ENCODE data around the gene BORCS5.
"Not testable (repeated sequence)": the region's sequence is repeated elsewhere in the genome, so short reads cannot be mapped to it uniquely, and the experiment has no call there.

Gene BORCS5

DNA sequence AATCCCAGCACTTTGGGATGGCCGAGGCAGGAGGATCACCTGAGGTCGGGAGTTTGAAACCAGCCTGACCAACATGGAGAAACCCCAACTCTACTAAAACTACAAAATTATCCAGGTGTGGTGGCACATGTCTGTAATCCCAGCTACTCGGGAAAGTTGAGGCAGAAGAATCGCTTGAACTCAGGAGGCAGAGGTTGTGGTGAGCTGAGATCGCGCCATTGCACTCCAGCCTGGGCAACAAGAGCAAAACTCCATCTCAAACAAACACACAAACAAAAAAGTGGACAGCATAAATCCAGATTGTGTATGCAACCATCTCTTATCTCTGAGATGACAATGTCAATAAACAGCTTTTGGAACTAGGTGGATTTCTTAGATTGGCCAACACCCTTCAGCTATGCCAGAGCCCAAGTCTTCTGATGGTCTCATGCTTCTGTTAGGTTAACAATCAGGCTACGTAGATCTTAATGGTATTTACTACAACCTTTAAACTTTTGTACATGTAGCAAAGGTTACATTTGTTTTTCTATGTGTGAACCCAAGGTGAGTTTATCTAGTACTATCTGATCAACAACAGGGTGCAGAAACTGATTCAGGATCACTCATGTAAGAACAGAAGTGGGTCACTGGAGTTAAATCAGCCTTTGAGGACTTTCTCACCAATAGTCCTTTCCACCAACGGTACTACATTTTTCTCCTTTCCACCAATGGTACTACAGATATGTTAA, 132.1 kb downstream of the BORCS5 start:
- peaks cover 34% of the 10 kb centered on the region for H3K4me1 ChIP-seq (ENCODE audit: control insufficient read depth, insufficient read depth, low read length)
- peaks cover 4% of the 10 kb centered on the region for H3K36me3 ChIP-seq (ENCODE audit: control insufficient read depth, insufficient read depth, low read length)
- no peak overlapping the region for H3K4me3 ChIP-seq (ENCODE audit: low read length)
- H3K9me3 ChIP-seq (ENCODE audit: control insufficient read depth, low read length) = no peaks in the 10 kb centered on the region
- no peaks in the 10 kb centered on the region for H3K27me3 ChIP-seq (ENCODE audit: control insufficient read depth, insufficient read depth, low read length)
- H3K9ac ChIP-seq (ENCODE audit: low read length) = no peak overlapping the region

GRCh38 chr12:12491606-12492005, 134.7 kb downstream of the BORCS5 start:
- Histone ChIP-seq H3K4me1 (ENCODE audit: control insufficient read depth, insufficient read depth, low read length) (peaks cover 34% of the 10 kb centered on the region), H3K36me3 (ENCODE audit: control insufficient read depth, insufficient read depth, low read length) (peaks cover 2% of the 10 kb centered on the region), H3K27me3 (ENCODE audit: control insufficient read depth, insufficient read depth, low read length) (no peaks in the 10 kb centered on the region), H3K9me3 (ENCODE audit: control insufficient read depth, low read length) (no peaks in the 10 kb centered on the region), H3K4me3 (ENCODE audit: low read length) (no peak overlapping the region), H3K9ac (ENCODE audit: low read length) (no peak overlapping the region)

DNA sequence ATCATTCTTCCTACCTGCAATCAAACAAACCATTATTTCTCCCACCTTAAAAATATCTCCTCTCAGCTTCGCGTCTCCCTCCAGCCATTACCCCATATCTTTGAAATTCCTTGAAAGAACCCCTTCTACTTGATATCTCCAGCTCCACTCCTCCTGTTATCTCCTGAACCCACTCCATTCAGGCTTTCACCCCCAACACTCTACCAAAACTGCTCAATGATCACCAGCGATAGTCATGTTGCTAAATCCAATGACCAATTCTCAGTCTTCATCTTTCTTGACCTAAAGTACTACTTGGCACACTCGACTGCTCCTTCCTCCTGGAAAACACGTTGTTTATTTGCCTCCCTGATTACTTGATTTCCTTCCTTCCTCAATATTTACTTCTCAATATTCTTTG, 135.7 kb downstream of the BORCS5 start:
- Histone ChIP-seq H3K36me3 (ENCODE audit: control insufficient read depth, insufficient read depth, low read length) (no peaks in the 10 kb centered on the region), H3K4me3 (ENCODE audit: low read length) (no peak overlapping the region), H3K9ac (ENCODE audit: low read length) (no peak overlapping the region), H3K4me1 (ENCODE audit: control insufficient read depth, insufficient read depth, low read length) (peaks cover 34% of the 10 kb centered on the region), H3K9me3 (ENCODE audit: control insufficient read depth, low read length) (no peaks in the 10 kb centered on the region), H3K27me3 (ENCODE audit: control insufficient read depth, insufficient read depth, low read length) (no peaks in the 10 kb centered on the region)

DNA sequence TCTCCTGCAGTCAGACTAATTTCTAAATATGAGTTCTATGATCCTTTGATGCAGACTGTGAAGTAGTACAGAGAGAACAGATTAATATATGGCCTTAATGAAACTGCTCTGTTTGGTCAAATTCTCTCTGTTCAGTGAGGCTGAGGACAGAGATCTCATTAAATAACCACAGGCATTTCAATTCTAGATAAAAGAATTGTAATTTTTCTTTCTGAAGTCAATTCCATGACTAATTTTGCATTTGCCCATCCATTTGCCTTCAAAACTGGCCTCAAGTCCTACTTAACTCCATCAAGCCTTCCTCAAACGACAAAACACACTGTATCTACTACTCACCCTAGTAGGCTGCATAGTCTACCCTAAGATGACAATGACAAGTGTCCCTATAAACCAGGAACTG, 138.7 kb downstream of the BORCS5 start:
- no peaks in the 10 kb centered on the region for H3K9me3 ChIP-seq (ENCODE audit: control insufficient read depth, low read length)
- no peak overlapping the region for H3K4me3 ChIP-seq (ENCODE audit: low read length)
- H3K9ac ChIP-seq (ENCODE audit: low read length) = no peak overlapping the region
- H3K36me3 ChIP-seq (ENCODE audit: control insufficient read depth, insufficient read depth, low read length) = no peaks in the 10 kb centered on the region
- peaks cover 27% of the 10 kb centered on the region for H3K4me1 ChIP-seq (ENCODE audit: control insufficient read depth, insufficient read depth, low read length)
- H3K27me3 ChIP-seq (ENCODE audit: control insufficient read depth, insufficient read depth, low read length) = no peaks in the 10 kb centered on the region

DNA sequence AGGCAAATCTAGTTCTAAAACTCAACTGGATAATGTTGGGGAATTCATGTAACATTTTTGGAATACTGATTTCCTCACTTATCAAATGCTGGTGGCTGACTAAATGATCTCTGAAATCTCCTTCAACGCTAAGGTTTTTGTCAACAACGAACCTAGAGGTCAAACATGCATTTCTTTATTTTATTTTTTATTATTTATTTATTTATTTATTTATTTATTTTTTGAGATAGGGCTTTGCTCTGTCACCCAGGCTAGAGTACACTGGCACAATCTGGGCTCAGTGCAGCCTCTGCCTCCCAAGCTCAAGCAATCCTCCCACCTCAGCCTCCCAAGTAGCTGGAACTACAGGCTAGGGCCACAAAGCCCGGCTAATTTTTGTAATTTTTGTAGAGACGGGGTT, 141.3 kb downstream of the BORCS5 start:
- H3K36me3 ChIP-seq (ENCODE audit: control insufficient read depth, insufficient read depth, low read length) = no peaks in the 10 kb centered on the region
- no peaks in the 10 kb centered on the region for H3K27me3 ChIP-seq (ENCODE audit: control insufficient read depth, insufficient read depth, low read length)
- peaks cover 25% of the 10 kb centered on the region for H3K4me1 ChIP-seq (ENCODE audit: control insufficient read depth, insufficient read depth, low read length)
- H3K9ac ChIP-seq (ENCODE audit: low read length) = no peak overlapping the region
- H3K9me3 ChIP-seq (ENCODE audit: control insufficient read depth, low read length) = no peaks in the 10 kb centered on the region
- H3K4me3 ChIP-seq (ENCODE audit: low read length) = no peak overlapping the region

DNA sequence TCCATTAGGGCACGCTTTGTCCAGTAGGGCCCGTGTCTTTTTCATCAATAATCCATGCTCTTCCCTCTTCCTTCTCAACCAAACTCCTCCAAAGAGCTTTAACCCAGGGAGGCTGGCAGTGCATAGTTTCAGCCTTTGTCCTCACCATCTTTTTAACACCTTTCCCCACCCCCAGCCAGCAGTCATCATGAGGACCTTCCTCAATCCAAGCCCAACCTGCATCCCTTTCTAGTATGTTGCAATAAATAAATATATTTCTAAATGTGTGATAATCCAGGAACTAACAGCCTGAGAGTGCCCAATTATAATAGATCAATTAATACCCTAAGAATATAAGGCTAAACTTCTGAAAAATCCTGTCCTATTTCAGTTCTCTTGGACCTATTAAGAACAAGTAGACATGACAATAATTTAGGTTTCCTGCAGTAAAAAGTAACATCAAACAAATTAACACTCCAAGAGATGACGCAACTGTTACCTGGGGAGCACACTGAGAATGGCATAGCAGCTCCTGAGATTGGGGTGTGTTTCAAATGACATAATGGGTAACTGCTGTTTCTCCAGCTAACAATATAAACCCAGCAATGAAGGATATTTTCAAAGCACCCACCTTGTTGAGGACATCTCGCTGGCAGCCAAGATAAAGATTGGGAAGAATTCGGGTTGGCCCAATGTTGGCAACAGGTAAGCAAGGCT, 143.2 kb downstream of the BORCS5 start:
- Histone ChIP-seq H3K4me1 (ENCODE audit: control insufficient read depth, insufficient read depth, low read length) (peaks cover 20% of the 10 kb centered on the region), H3K27me3 (ENCODE audit: control insufficient read depth, insufficient read depth, low read length) (no peaks in the 10 kb centered on the region), H3K9me3 (ENCODE audit: control insufficient read depth, low read length) (no peaks in the 10 kb centered on the region), H3K36me3 (ENCODE audit: control insufficient read depth, insufficient read depth, low read length) (no peaks in the 10 kb centered on the region), H3K9ac (ENCODE audit: low read length) (no peak overlapping the region), H3K4me3 (ENCODE audit: low read length) (no peak overlapping the region)

- no peaks in the 10 kb centered on the region for H3K9me3 ChIP-seq (ENCODE audit: control insufficient read depth, low read length)
- peaks cover 26% of the 10 kb centered on the region for H3K4me1 ChIP-seq (ENCODE audit: control insufficient read depth, insufficient read depth, low read length)
- no peak overlapping the region for H3K4me3 ChIP-seq (ENCODE audit: low read length)
- no peaks in the 10 kb centered on the region for H3K36me3 ChIP-seq (ENCODE audit: control insufficient read depth, insufficient read depth, low read length)
- H3K9ac ChIP-seq (ENCODE audit: low read length) = no peak overlapping the region
- no peaks in the 10 kb centered on the region for H3K27me3 ChIP-seq (ENCODE audit: control insufficient read depth, insufficient read depth, low read length)
Observed at GRCh38 chr12:12501121-12501520, 144.2 kb downstream of the BORCS5 start.

GRCh38 chr12:12502130-12502814, 145.4 kb downstream of the BORCS5 start:
- H3K9ac ChIP-seq (ENCODE audit: low read length); H3K36me3 ChIP-seq (ENCODE audit: control insufficient read depth, insufficient read depth, low read length); H3K27me3 ChIP-seq (ENCODE audit: control insufficient read depth, insufficient read depth, low read length); H3K4me3 ChIP-seq (ENCODE audit: low read length); H3K9me3 ChIP-seq (ENCODE audit: control insufficient read depth, low read length): not testable (repeated sequence)
- peaks cover 33% of the 10 kb centered on the region for H3K4me1 ChIP-seq (ENCODE audit: control insufficient read depth, insufficient read depth, low read length)

GRCh38 chr12:12502815-12503151, 145.9 kb downstream of the BORCS5 start:
- Histone ChIP-seq H3K27me3 (ENCODE audit: control insufficient read depth, insufficient read depth, low read length) (no peaks in the 10 kb centered on the region), H3K9ac (ENCODE audit: low read length) (no peak overlapping the region), H3K4me1 (ENCODE audit: control insufficient read depth, insufficient read depth, low read length) (peaks cover 33% of the 10 kb centered on the region), H3K4me3 (ENCODE audit: low read length) (no peak overlapping the region), H3K9me3 (ENCODE audit: control insufficient read depth, low read length) (no peaks in the 10 kb centered on the region), H3K36me3 (ENCODE audit: control insufficient read depth, insufficient read depth, low read length) (no peaks in the 10 kb centered on the region)

DNA sequence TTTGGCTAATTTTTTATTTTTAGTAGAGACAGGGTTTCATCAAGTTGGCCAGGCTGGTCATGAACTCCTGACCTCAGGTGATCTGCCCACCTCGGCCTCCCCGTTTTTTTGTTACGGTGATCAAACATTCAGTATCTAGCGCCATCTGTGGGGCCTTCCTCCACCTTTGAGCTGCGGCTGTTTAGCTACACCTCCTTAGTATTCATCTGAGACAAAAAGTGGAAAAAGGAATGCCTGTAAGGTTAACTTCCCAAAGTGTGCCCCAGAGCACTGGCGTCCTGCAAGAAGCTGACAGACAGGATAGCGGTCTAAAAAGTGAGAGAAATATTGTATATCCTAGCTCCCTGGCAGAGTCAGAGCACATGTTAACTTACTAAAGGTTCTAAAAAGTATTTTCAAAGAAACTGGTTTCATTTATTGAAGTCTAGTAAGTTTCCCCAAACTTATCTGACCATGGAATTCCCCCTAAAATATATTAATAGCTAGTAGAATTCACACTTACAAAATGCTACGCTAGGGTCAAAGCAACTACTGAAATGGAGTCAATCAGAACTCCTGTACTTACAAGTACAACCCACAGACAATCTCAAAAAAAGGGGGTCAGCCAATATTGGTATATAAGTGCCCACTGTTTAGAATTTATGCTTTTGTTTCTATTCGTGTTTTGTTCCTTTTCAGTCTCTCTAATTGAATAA, 146.7 kb downstream of the BORCS5 start:
- no peaks in the 10 kb centered on the region for H3K9me3 ChIP-seq (ENCODE audit: control insufficient read depth, low read length)
- H3K36me3 ChIP-seq (ENCODE audit: control insufficient read depth, insufficient read depth, low read length) = no peaks in the 10 kb centered on the region
- peaks cover 33% of the 10 kb centered on the region for H3K4me1 ChIP-seq (ENCODE audit: control insufficient read depth, insufficient read depth, low read length)
- H3K9ac ChIP-seq (ENCODE audit: low read length) = no peak overlapping the region
- H3K27me3 ChIP-seq (ENCODE audit: control insufficient read depth, insufficient read depth, low read length) = no peaks in the 10 kb centered on the region
- H3K4me3 ChIP-seq (ENCODE audit: low read length) = no peak overlapping the region

DNA sequence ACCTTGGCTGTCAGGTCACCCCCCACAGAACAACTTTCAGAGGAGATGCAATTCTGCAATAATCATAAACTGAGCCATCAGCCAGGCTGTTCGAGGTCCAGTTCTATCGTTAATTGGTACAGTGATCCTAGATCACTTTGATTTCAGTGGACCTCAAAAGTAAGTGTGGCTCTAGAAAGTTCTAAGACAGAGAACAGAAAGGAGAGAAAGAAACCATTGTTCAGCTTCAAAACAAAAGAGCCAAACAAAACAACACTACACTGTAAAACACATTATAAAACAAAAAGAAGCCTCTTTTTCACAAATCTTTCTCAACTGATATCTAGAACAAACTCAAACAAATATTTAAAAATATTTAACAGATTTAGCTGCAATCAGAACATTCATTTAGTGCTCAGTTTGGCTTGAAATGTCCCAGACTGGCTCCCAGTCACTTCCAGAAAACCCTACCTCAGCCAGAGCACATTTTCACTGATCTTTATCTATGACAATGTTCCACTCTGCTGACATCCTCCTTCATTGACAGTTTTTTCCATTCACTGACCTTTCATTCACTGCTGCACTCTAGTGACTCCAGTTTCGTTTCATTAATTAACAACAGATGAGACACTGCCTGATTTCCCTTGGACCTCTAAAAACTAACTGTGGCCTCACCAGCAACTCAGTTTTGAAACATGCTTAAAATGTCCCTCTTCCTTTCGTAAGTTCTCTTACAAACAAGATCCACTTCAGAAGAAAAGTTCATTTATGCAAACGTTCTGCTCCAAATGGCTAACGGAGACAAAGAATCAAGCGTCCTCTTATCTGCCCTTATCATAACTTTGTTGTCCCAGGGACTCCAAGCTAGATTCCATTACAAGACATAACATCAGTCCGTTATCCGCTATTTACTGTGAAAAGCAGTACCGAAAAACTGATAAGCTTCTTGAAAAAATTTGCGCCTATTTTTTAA, 148.9 kb downstream of the BORCS5 start:
- H3K4me1 ChIP-seq (ENCODE audit: control insufficient read depth, insufficient read depth, low read length) = peaks cover 26% of the 10 kb centered on the region
- no peaks in the 10 kb centered on the region for H3K9me3 ChIP-seq (ENCODE audit: control insufficient read depth, low read length)
- no peak overlapping the region for H3K9ac ChIP-seq (ENCODE audit: low read length)
- H3K27me3 ChIP-seq (ENCODE audit: control insufficient read depth, insufficient read depth, low read length) = no peaks in the 10 kb centered on the region
- no peak overlapping the region for H3K4me3 ChIP-seq (ENCODE audit: low read length)
- H3K36me3 ChIP-seq (ENCODE audit: control insufficient read depth, insufficient read depth, low read length) = no peaks in the 10 kb centered on the region
